Skeletal muscle tissue (tissue), 4 donors: Measurements from ENCODE around the gene PRKG1. TPM values are rescaled to one million over a fixed set of nuclear protein-coding genes. Genes with fewer than 3 reads are reported as not detected.

Source experiments
- H3K27ac ChIP-seq: one replicate; pipeline ENCODE4 v1.7.0; 2013; ENCODE audit warnings: mild to moderate bottlenecking, low read depth, low read length, inconsistent platforms
- H3K27me3 ChIP-seq, 3 donors: one replicate each; pipeline ENCODE4 v1.7.0; 2013; ENCODE audit warnings: low read length in 3 of 3; ENCODE audit not compliant: control insufficient read depth in 3 of 3, insufficient read depth in 3 of 3
- H3K36me3 ChIP-seq, 3 donors: one replicate each; pipeline ENCODE4 v1.7.0; 2013; ENCODE audit warnings: low read length in 3 of 3; ENCODE audit not compliant: control insufficient read depth in 3 of 3, insufficient read depth in 3 of 3
- H3K4me1 ChIP-seq, 3 donors: one replicate each; pipeline ENCODE4 v1.7.0; 2013; ENCODE audit warnings: low read length in 3 of 3, mild to moderate bottlenecking in 3 of 3; ENCODE audit not compliant: control insufficient read depth in 3 of 3, insufficient read depth in 3 of 3
- H3K4me3 ChIP-seq, 3 donors: one replicate each; pipeline ENCODE4 v1.7.0; 2013; ENCODE audit warnings: low read length in 3 of 3
- H3K9ac ChIP-seq, 3 donors: one replicate each; pipeline ENCODE4 v1.7.0; 2013; ENCODE audit warnings: low read length in 3 of 3, mild to moderate bottlenecking in 3 of 3, moderate library complexity in 2 of 3, low read depth in 1 of 3
- H3K9me3 ChIP-seq, 3 donors: one replicate each; pipeline ENCODE4 v1.7.0; 2013; ENCODE audit warnings: low read length in 3 of 3; ENCODE audit not compliant: control insufficient read depth in 3 of 3
- total RNA-seq: library from RNA; depleted of rRNA; stranded (reverse); fragments of >200 nt; gene quantifications from one replicate; pipeline ENCODE4 v1.2.3, GENCODE V29; 2014
- donor health status: Osteomylitis.

Gene PRKG1
- total RNA-seq, 1 donor from 2014 or later: 44.9 TPM

GRCh38 chr10:52007091-52007490, 932.8 kb downstream of the PRKG1 start:
- no peak overlapping the region for H3K27ac ChIP-seq

GRCh38 chr10:52011118-52011517, 936.8 kb downstream of the PRKG1 start:
- H3K36me3 ChIP-seq: no peaks in the 10 kb centered on the region
- no peaks in the 10 kb centered on the region for H3K9me3 ChIP-seq
- H3K27me3 ChIP-seq: no peaks in the 10 kb centered on the region
- no peak overlapping the region for H3K9ac ChIP-seq
- no peak overlapping the region for H3K27ac ChIP-seq
- H3K4me3 ChIP-seq: no peak overlapping the region
- H3K4me1 ChIP-seq: peaks cover 0 to 4% (median 3%) of the 10 kb centered on the region in 3 donors

More at GRCh38 chr10:52007091-52007490, 932.8 kb downstream of the PRKG1 start:
- no peaks in the 10 kb centered on the region for H3K36me3 ChIP-seq
- no peaks in the 10 kb centered on the region for H3K27me3 ChIP-seq
- peaks cover 0 to 4% (median 3%) of the 10 kb centered on the region in 3 donors for H3K4me1 ChIP-seq
- no peak overlapping the region for H3K9ac ChIP-seq
- H3K9me3 ChIP-seq: no peaks in the 10 kb centered on the region
- no peak overlapping the region for H3K4me3 ChIP-seq

GRCh38 chr10:52019077-52019555, 944.8 kb downstream of the PRKG1 start:
- Histone ChIP-seq H3K27ac (no peak overlapping the region), H3K36me3 (no peaks in the 10 kb centered on the region), H3K9ac (no peak overlapping the region), H3K4me3 (no peak overlapping the region), H3K9me3 (no peaks in the 10 kb centered on the region), H3K27me3 (no peaks in the 10 kb centered on the region), H3K4me1 (no peaks in the 10 kb centered on the region)

- no peaks in the 10 kb centered on the region for H3K27me3 ChIP-seq
- no peaks in the 10 kb centered on the region for H3K36me3 ChIP-seq
- H3K9me3 ChIP-seq: no peaks in the 10 kb centered on the region
- no peak overlapping the region for H3K9ac ChIP-seq
- no peaks in the 10 kb centered on the region for H3K4me1 ChIP-seq
- H3K27ac ChIP-seq: no peak overlapping the region
- no peak overlapping the region for H3K4me3 ChIP-seq
Observed at GRCh38 chr10:52019656-52020055, 945.4 kb downstream of the PRKG1 start.

- H3K36me3 ChIP-seq: no peaks in the 10 kb centered on the region
- no peaks in the 10 kb centered on the region for H3K27me3 ChIP-seq
- no peak overlapping the region for H3K27ac ChIP-seq
- H3K4me3 ChIP-seq: no peak overlapping the region
- H3K9me3 ChIP-seq: no peaks in the 10 kb centered on the region
- H3K9ac ChIP-seq: no peak overlapping the region
- H3K4me1 ChIP-seq: no peaks in the 10 kb centered on the region
Observed at GRCh38 chr10:52020173-52020572, 945.9 kb downstream of the PRKG1 start.

- Histone ChIP-seq H3K9me3 (no peaks in the 10 kb centered on the region), H3K4me1 (no peaks in the 10 kb centered on the region), H3K36me3 (no peaks in the 10 kb centered on the region), H3K27me3 (no peaks in the 10 kb centered on the region), H3K27ac (no peak overlapping the region), H3K4me3 (no peak overlapping the region), H3K9ac (no peak overlapping the region)
Observed at GRCh38 chr10:52020702-52021101, 946.4 kb downstream of the PRKG1 start.

GRCh38 chr10:52027055-52027705, 952.9 kb downstream of the PRKG1 start:
- Histone ChIP-seq H3K9me3 (no peaks in the 10 kb centered on the region), H3K4me3 (no peak overlapping the region), H3K27ac (no peak overlapping the region), H3K27me3 (no peaks in the 10 kb centered on the region), H3K36me3 (no peaks in the 10 kb centered on the region), H3K4me1 (no peaks in the 10 kb centered on the region), H3K9ac (no peak overlapping the region)

- Histone ChIP-seq H3K27me3 (no peaks in the 10 kb centered on the region), H3K4me3 (no peak overlapping the region), H3K9ac (no peak overlapping the region), H3K9me3 (no peaks in the 10 kb centered on the region), H3K27ac (no peak overlapping the region), H3K36me3 (no peaks in the 10 kb centered on the region), H3K4me1 (no peaks in the 10 kb centered on the region)
Observed at GRCh38 chr10:52028523-52028858, 954.2 kb downstream of the PRKG1 start.

- Histone ChIP-seq H3K4me1 (no peaks in the 10 kb centered on the region), H3K4me3 (no peak overlapping the region), H3K27me3 (no peaks in the 10 kb centered on the region), H3K27ac (no peak overlapping the region), H3K9me3 (no peaks in the 10 kb centered on the region), H3K36me3 (no peaks in the 10 kb centered on the region), H3K9ac (no peak overlapping the region)
Observed at GRCh38 chr10:52029628-52030027, 955.3 kb downstream of the PRKG1 start.

- H3K4me3 ChIP-seq: no peak overlapping the region
- H3K9ac ChIP-seq: no peak overlapping the region
- H3K36me3 ChIP-seq: no peaks in the 10 kb centered on the region
- no peaks in the 10 kb centered on the region for H3K4me1 ChIP-seq
- no peak overlapping the region for H3K27ac ChIP-seq
- H3K27me3 ChIP-seq: no peaks in the 10 kb centered on the region
- H3K9me3 ChIP-seq: no peaks in the 10 kb centered on the region
Observed at GRCh38 chr10:52030051-52030790, 955.9 kb downstream of the PRKG1 start.
